Activated T-helper 1 cell treated with anti-CD3 and anti-CD28 coated beads, Interleukin-12 subunit alpha, Interleukin-12 subunit beta, Interleukin-2, Interleukin-4 antibody, amounts not matched to agents 30 ng/mL and 10 ng/mL and 1 ng/mL, durations not matched to agents 14 hours and 24 hours and 36 hours (primary cell): ENCODE measurements around the gene FAM171A2. TPM values are rescaled to one million over a fixed set of nuclear protein-coding genes. Genes with fewer than 3 reads are reported as not detected.
A peak's percentile ranks its signal among the peaks of the same experiment; 100 is the strongest.

Source experiments
- DNase-seq: peaks from one replicate; pipeline ENCODE4 v3.0.0; 2021; ENCODE audit warnings: low spot score
- H3K27ac Mint-ChIP-seq: one replicate; pipeline ENCODE4 v1.8.0; 2021; ENCODE audit warnings: mild to moderate bottlenecking, mixed read lengths
- H3K27me3 Mint-ChIP-seq: one replicate; pipeline ENCODE4 v1.8.0; 2022; ENCODE audit warnings: mild to moderate bottlenecking, moderate library complexity, mixed read lengths; ENCODE audit not compliant: insufficient read depth
- H3K36me3 Mint-ChIP-seq: one replicate; pipeline ENCODE4 v1.8.0; 2021; ENCODE audit warnings: low read depth, mixed read lengths
- H3K4me1 Mint-ChIP-seq: one replicate; pipeline ENCODE4 v1.8.0; 2021; ENCODE audit warnings: low read depth, mixed read lengths
- H3K4me3 Mint-ChIP-seq: one replicate; pipeline ENCODE4 v1.8.0; 2021; ENCODE audit warnings: mild to moderate bottlenecking, moderate library complexity, mixed read lengths
- H3K9me3 Mint-ChIP-seq: one replicate; pipeline ENCODE4 v1.8.0; 2021; ENCODE audit warnings: mixed read lengths
- intact Hi-C: fragments of 100-400 bp; cut with micrococcal nuclease; formaldehyde crosslinking; loops from one replicate; pipeline ENCODE4 v1.15.1; 2024
- total RNA-seq: library from RNA; stranded (reverse); gene quantifications from 2 replicates; pipeline ENCODE4 v1.2.3, GENCODE V29; 2022

The FAM171A2 gene
- total RNA-seq, 1 donor from 2014 or later: 0.29 TPM

- intact Hi-C loops: no loop called here
- Mint-ChIP-seq H3K4me3 (peak overlapping the region; percentile 39), H3K27me3 (peaks cover 49% of the 10 kb centered on the region), H3K9me3 (no peaks in the 10 kb centered on the region), H3K27ac (no peak overlapping the region), H3K4me1 (no peaks in the 10 kb centered on the region), H3K36me3 (no peaks in the 10 kb centered on the region)
- no peak for DNase-seq
Observed at GRCh38 chr17:44362459-44362948, 1.1 kb downstream of the FAM171A2 start.

GRCh38 chr17:44361292-44362260 is 2.1 kb downstream of the FAM171A2 start:
- intact Hi-C loops: no loop called here
- no peak overlapping the region for H3K4me3 Mint-ChIP-seq
- no peaks in the 10 kb centered on the region for H3K36me3 Mint-ChIP-seq
- no peak overlapping the region for H3K27ac Mint-ChIP-seq
- no peak for DNase-seq
- no peaks in the 10 kb centered on the region for H3K9me3 Mint-ChIP-seq
- H3K27me3 Mint-ChIP-seq: peaks cover 45% of the 10 kb centered on the region
- H3K4me1 Mint-ChIP-seq: no peaks in the 10 kb centered on the region

GRCh38 chr17:44360826-44361225 is 2.8 kb downstream of the FAM171A2 start:
- Mint-ChIP-seq H3K9me3 (no peaks in the 10 kb centered on the region), H3K36me3 (no peaks in the 10 kb centered on the region)

GRCh38 chr17:44360144-44360533 is 3.5 kb downstream of the FAM171A2 start:
- Mint-ChIP-seq H3K4me1 (no peaks in the 10 kb centered on the region), H3K4me3 (no peak overlapping the region), H3K9me3 (no peaks in the 10 kb centered on the region), H3K36me3 (no peaks in the 10 kb centered on the region), H3K27me3 (peaks cover 42% of the 10 kb centered on the region), H3K27ac (no peak overlapping the region)
- intact Hi-C loops: no loop called here
- no peak for DNase-seq

More at GRCh38 chr17:44360826-44361225, 2.8 kb downstream of the FAM171A2 start:
- H3K27ac Mint-ChIP-seq: no peak overlapping the region
- intact Hi-C loops: no loop called here
- peaks cover 40% of the 10 kb centered on the region for H3K27me3 Mint-ChIP-seq
- H3K4me1 Mint-ChIP-seq: no peaks in the 10 kb centered on the region
- no peak for DNase-seq
- no peak overlapping the region for H3K4me3 Mint-ChIP-seq

GRCh38 chr17:44359458-44360143 is 4.1 kb downstream of the FAM171A2 start:
- Mint-ChIP-seq H3K27me3 (peaks cover 38% of the 10 kb centered on the region), H3K4me1 (no peaks in the 10 kb centered on the region), H3K4me3 (no peak overlapping the region), H3K27ac (no peak overlapping the region), H3K36me3 (no peaks in the 10 kb centered on the region), H3K9me3 (no peaks in the 10 kb centered on the region)
- no peak for DNase-seq
- intact Hi-C loops: no loop called here

GRCh38 chr17:44359006-44359405 is 4.6 kb downstream of the FAM171A2 start:
- H3K9me3 Mint-ChIP-seq: no peaks in the 10 kb centered on the region
- H3K4me3 Mint-ChIP-seq: no peak overlapping the region

GRCh38 chr17:44358066-44358465 is 5.6 kb downstream of the FAM171A2 start:
- Mint-ChIP-seq H3K36me3 (peaks cover under 1% of the 10 kb centered on the region), H3K27me3 (peaks cover 34% of the 10 kb centered on the region), H3K4me1 (no peaks in the 10 kb centered on the region), H3K27ac (no peak overlapping the region), H3K4me3 (no peak overlapping the region), H3K9me3 (no peaks in the 10 kb centered on the region)
- intact Hi-C loops: no loop called here
- DNase-seq: no peak

More at GRCh38 chr17:44359006-44359405, 4.6 kb downstream of the FAM171A2 start:
- H3K27me3 Mint-ChIP-seq: peaks cover 34% of the 10 kb centered on the region
- intact Hi-C loops: no loop called here
- no peak for DNase-seq
- no peak overlapping the region for H3K27ac Mint-ChIP-seq
- no peaks in the 10 kb centered on the region for H3K36me3 Mint-ChIP-seq
- no peaks in the 10 kb centered on the region for H3K4me1 Mint-ChIP-seq

- Mint-ChIP-seq H3K4me3 (no peak overlapping the region), H3K36me3 (peaks cover 4% of the 10 kb centered on the region), H3K4me1 (no peaks in the 10 kb centered on the region), H3K27ac (no peak overlapping the region), H3K27me3 (peaks cover 23% of the 10 kb centered on the region), H3K9me3 (no peaks in the 10 kb centered on the region)
- DNase-seq: no peak
- intact Hi-C loops: no loop called here
Observed at GRCh38 chr17:44356241-44356640, 7.4 kb downstream of the FAM171A2 start.

- peaks cover 21% of the 10 kb centered on the region for H3K27me3 Mint-ChIP-seq
- H3K4me1 Mint-ChIP-seq: no peaks in the 10 kb centered on the region
- H3K9me3 Mint-ChIP-seq: no peaks in the 10 kb centered on the region
- H3K27ac Mint-ChIP-seq: no peak overlapping the region
- intact Hi-C loops: no loop called here
- DNase-seq: no peak
- H3K4me3 Mint-ChIP-seq: no peak overlapping the region
- H3K36me3 Mint-ChIP-seq: peaks cover 4% of the 10 kb centered on the region
Observed at GRCh38 chr17:44355642-44356099, 8.0 kb downstream of the FAM171A2 start.

GRCh38 chr17:44354582-44355561 is 8.8 kb downstream of the FAM171A2 start:
- no peaks in the 10 kb centered on the region for H3K4me1 Mint-ChIP-seq
- H3K4me3 Mint-ChIP-seq: peak overlapping the region; percentile 45
- peaks cover 14% of the 10 kb centered on the region for H3K27me3 Mint-ChIP-seq
- H3K9me3 Mint-ChIP-seq: no peaks in the 10 kb centered on the region
- DNase-seq: peak; percentile 24
- H3K36me3 Mint-ChIP-seq: peaks cover 4% of the 10 kb centered on the region
- intact Hi-C loops: no loop called here
- H3K27ac Mint-ChIP-seq: no peak overlapping the region

GRCh38 chr17:44353672-44354331 is 9.9 kb downstream of the FAM171A2 start:
- peak; percentile 13 for DNase-seq
- Mint-ChIP-seq H3K27me3 (peaks cover 8% of the 10 kb centered on the region), H3K4me3 (peak overlapping the region; percentile 45), H3K36me3 (peaks cover 7% of the 10 kb centered on the region), H3K9me3 (no peaks in the 10 kb centered on the region), H3K4me1 (peaks cover under 1% of the 10 kb centered on the region), H3K27ac (no peak overlapping the region)
- intact Hi-C loops: no loop called here
